SHP77 treated with DMSO at 0.1 percent for 48 hours (cell line): ENCODE results near the gene FBXW5.

ENCODE experiments used
- DNase-seq: peaks from one replicate; lab custom pipeline; 2025; lab: John Stamatoyannopoulos, UW

Gene FBXW5

DNA sequence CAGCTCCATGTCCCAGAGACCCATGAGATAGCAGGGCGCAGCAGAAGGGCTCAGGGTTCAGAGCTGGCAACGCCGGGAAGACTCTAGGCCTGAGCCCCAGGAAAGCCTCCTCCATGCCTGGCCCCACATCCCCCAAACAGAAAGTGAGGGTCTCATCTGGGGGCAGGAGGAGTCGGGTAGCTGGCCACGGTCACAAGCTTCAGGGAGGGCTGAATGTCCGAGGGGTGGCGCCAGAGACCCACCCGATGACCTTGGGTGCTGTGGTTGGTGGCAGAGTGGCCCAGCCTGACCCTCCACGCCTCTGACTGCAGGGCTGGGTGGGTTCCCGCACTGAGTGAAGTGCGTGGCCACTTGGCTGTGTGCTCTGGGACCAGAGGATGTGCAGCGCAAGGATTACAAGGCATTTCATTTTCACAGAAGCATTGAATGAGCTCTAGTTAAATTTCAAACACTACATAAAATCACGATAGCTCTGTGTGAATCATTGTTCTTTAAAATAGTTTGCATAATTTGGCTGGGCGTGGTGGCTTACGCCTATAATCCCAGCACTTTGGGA lies 3.5 kb upstream of the FBXW5 start:
- no peak for DNase-seq

DNA sequence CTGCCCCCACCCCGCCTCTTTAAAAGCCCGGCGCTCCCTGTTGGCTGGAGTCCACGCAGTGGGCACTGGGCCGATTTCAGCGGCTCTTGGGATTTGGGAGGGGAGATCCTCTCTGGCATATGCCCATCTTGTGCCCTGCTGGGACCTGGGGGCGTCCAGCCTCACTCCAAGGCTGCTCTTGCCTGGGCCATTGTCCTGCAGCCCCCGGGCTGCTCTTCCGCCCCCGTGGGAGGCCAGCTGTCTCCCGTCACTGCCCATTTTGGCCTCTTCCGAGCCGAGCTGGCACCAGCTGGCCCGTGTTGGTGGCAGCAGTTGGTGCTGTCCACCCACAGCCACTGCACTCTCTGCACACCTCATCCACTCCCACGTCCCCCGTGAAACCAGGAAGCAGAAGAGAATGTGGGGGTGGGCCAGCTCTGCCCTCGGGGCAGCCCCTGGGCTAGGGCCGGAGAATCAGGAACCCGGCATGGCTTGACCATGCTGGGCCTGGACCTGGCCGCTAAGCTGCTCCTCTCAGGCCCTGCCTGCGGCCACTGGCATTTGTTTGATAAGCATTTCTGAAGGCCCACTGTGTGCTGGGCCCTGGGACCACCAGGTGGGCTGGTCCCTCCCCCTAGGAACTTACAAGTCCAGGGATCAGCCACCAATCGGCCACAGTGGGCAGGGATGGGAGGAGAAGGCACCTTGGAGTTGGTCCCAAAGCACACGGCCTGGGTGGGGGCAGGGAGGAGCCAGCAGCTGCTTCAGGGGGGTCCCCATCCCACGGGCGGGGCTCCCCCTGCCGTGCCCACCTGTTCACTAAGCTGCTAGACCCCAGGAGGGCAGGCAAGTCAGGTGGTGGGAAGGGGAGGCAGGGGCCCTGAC lies 2.7 kb upstream of the FBXW5 start:
- DNase-seq = no peak

DNA sequence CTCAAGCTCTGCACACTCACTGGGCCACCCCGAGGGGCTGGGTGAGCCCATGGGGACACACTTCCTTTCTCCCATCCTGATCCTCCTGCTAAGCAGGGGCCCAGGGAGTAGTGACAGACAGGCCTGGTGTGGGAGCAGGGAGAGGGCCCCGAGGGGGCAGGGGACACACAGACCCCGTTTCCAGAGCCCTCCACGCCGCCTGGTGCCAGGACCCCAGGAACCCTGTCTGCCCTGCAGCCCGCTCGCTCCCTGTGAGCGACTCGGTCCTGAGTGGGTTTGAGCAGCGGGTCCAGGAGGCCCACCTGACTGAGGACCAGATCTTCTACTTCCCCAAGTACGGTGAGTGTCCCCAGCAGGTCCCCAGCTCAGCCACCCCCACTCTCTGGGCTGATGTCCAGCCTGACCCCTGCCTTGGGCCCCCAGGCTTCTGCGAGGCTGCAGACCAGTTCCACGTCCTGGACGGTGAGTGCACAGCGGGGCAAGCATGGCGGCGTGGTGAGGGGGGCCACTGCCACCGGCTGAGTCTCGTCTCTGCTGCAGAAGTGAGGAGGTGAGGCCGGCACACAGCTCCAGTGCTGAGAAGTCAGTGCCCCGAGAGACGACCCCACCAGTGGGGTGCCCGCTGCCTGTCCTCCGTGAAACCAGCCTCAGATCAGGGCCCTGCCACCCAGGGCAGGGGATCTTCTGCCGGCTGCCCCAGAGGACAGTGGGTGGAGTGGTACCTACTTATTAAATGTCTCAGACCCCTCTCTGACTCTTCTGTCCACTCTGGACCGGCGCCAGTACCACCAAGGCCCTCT lies 1.9 kb upstream of the FBXW5 start:
- DNase-seq = no peak

DNA sequence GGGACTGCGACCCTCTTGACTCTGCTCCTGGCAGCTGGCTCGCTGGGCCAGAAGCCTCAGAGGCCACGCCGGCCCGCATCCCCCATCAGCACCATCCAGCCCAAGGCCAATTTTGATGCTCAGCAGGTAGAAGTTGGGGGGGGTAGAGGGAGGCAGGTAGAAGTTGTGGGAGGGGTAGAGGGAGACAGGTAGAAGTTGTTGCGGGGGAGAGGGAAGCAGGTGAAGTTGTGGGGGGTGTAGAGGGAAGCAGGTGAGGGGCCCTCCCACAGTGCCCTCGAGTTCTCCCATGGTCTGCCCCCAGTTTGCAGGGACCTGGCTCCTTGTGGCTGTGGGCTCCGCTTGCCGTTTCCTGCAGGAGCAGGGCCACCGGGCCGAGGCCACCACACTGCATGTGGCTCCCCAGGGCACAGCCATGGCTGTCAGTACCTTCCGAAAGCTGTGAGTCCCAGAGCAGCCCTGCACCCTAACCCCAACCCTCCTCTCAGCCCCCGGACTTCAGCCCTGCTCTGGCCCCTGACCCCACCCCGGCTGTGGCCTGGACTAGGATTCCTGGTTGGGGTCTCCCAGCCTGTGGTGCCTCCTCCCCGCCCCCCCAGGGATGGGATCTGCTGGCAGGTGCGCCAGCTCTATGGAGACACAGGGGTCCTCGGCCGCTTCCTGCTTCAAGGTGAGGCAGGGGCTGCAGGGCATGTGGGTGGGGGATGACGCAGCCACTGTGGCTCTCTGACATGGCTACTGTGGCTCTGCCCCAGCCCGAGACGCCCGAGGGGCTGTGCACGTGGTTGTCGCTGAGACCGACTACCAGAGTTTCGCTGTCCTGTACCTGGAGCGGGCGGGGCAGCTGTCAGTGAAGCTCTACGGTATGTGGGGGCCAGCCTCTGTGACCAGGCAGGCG lies 1.0 kb upstream of the FBXW5 start:
- DNase-seq = no peak

DNA sequence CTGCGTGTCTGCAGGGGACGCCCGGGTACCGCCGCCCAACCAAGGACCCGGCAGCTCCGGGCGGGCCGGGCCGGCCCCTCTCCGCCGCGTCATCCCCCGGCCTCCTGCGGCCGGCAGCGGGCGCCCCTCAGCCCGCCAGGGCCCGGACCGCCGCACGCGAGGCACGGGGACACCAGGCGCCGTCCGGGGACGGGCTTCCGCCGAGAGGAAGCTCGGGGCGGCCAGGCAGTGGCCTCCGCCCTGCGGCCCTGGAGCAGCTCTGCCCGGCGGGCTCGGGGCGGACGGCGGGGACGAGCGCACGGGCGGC lies 373 bp downstream of the FBXW5 start:
- DNase-seq = no peak

DNA sequence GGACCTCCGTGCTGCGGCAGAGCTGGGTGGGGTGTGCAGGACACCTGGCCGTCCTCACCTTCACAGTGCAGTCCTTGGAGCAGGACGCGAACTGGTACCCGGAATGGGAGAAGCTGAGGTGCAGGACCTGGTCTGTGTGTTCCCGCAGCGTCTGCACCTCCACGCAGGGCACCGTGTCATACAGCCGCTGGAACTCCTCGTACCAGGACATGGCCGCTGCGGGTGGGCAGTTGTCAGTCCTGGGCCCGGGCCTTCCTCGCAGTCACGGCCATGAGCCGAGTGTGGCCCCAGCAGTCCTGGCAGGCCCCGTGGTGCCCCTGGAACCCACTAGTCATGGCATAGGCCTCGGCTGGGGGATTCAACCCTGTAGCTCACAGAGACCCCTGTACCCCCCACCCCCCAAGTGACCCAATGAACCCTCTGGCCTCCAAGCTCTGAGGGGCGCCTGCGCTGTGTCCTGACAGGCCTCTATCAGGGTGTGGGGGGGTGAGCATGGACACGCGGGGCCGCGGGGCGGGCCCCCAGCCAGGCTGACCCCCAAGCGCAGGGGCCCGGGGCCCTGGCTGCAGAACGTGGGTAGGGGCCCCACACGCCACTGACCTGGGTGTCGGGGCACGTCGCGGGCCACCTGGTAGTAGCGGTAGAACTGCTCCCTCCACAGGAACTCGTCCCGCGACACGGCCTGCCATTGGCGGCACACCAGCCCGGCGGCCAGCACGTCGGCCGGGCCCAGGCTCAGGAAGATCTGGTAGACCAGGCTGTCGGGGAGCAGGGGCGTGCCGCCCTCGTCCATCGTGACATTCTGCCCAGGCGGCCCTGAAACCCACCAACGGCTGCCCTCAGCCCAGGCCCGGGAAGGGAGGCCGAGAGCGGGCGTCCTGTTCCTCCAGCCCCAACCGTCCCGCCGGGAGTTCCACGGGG lies 987 bp downstream of the FBXW5 start:
- no peak for DNase-seq

DNA sequence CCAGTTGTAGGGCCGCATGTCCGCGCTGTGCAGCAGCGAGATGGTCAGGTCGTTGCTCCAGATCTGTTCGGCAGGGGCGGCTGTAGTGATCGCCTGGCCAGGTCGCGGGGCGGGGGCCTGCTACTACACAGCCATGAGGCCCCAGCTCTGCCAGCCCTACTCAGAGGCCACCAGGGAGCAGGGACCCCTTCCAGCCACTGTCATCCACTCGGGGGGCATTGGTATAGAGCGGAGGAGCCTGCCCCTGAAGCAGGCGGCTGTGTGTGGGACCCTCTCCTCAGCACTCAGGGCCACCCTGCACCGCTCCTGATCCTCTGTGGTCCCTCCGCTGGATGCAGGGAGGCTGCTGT lies 1.7 kb downstream of the FBXW5 start:
- no peak for DNase-seq

DNA sequence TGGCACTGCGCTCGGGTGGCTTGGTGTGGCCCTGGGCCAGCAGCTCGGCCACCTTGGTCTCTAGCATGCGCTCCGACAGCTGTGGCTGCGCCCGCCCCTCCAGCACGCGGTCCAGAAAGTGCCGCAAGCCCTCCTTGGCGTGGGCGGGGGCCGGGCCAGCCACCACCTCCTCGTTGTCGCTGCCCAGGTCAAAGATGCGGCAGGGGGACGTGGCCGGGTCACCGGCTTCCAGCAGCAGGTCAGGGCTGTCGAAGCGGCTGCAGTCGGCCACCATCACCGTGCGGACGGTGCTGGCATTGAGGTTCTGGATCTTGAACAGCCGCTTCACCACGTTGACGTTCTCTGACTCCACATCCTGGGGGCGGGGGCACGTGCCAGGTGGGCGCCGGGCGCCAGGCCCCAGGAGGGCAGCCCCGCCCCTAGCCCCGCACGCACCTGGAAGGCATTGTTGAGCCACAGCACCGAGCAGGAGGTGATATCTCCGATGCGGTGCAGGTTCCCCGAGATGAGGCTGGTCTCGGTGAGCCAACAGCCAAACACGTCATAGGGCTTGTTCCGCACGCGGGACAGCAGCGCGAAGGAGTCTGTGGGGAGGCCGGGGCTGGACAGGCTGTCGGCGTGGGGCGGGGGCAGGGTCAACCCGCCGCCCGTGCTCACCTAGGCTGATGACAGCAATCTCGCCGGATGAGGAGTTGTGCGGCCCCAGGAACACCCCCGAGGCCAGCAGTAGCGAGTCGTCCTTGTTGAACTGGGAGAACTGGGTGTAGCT lies 2.2 kb downstream of the FBXW5 start:
- DNase-seq = no peak

DNA sequence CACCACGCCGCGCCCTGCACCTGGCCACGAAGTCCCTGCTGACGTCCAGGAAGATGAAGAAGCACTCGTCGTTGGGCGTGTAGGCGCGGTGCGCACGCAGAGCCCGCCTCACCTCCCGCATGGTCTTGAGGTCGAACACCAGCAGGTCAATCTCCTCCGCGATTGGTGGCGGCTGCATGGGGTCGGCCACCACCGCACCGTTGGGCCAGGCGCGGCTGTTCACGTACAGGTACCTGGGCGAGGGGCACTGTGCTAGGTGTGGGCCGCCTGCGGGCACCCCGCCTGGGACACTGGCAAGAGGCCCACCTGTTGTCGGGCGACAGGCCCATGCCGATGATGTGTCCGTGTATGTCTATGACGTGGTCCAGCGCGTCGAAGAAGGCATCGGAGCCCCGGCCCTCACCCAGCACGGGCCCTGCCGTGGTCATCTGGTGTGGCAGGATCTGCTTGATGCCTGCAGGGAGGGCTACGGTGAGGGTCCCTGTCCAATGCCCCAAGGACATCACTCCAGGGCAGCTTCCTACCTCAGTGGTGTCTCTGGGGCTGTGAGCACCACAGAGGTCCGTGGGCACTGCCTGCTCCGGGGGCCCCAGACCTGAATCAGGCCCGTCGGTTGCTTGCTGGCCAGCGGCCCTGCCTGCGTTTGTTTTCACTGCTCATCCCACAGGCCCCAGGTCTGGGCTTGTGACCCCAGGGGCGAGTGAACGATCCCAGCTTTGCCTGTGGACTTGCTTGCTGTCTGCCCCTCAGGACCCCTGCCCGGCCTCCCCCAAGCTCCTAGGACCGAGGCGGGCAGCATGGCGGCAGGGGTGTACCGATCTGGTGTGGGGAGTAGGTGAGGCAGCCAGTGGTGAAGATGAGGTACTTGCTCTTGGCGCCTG lies 3.1 kb downstream of the FBXW5 start:
- no peak for DNase-seq

DNA sequence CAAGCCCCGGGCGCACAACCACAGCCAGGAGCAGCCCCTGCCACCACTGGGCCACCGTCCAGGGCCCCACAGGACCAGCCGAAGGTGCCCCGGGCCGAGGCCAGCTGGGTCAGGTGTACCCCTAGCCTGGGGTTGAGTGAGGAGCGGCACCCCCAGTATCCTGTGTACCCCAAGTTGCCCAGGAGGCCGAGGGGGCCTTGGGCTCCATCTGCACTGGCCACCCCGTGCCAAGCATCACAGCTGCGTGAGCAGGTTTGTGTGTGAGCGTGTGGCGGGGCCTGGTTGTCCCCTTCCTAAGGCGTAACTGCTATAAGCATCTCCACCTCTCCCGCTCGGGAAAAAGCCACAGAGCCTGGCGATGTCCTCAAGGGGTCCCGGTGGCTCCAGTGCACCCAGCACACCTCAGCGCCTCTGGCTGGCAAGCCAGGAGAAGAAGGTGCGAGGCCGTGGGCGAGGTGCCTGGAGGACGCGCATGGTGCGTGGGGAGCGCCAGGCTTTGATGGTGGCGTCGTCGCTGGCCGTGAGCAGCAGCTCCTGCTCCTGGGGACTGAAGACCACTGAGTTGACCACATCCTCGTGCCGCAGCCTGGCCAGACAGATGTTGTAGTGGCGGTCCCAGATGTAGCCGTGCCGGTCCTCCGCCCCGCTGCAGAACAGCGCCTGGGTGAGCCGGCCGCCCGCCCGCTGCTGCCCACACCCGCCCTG lies 3.9 kb downstream of the FBXW5 start:
- DNase-seq = no peak

DNA sequence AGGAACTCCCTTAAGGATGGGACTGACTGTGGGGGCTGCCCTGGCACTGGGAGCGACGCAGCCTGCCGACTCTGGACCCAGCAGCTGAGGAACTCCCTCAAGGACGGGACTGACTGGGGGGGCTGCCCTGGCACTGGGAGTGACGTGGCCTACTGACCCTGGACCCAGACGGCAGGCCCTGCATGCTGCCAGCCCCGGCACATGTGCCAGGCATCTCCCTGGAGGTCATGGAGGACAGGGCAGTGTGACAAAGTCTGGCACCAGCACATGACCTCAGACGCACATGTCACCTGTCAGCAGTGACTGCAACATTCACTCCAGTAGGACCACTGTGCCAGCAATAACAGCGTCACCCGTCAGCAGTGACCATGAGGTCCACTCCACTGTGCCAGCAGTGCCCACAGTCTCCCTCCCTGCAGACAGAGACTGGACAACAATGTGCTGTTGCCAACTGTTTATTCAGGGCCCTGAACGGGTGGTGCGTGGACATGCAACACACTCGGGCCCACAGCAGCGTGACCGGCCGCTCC lies 4.5 kb downstream of the FBXW5 start:
- no peak for DNase-seq

DNA sequence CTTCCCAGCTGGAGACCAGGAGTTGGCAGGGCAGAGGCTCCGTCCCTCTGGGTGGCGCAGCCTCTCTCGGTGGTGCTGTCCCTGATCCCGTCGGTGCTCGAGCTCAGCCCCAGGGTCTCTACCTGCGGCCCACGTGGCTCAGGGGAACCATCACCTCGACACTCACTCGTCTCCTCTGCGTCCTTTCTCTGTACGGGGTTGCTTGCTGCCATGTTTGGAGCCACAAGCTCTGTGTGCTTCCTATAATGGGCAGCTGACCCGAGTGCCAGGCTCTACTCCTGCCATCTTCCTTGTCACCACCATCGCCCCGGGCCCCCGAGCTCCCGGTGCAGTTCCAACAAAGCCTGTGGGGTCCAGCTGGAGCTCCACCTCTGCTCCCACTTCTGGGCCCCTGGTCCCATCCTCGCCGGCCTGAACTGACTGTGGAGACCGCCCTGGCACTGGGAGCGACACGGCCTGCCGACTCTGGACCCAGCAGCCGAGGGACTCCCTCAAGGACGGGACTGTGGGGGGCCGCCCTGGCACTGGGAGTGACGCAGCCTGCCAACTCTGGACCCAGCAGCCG lies 5.0 kb downstream of the FBXW5 start:
- DNase-seq = no peak

DNA sequence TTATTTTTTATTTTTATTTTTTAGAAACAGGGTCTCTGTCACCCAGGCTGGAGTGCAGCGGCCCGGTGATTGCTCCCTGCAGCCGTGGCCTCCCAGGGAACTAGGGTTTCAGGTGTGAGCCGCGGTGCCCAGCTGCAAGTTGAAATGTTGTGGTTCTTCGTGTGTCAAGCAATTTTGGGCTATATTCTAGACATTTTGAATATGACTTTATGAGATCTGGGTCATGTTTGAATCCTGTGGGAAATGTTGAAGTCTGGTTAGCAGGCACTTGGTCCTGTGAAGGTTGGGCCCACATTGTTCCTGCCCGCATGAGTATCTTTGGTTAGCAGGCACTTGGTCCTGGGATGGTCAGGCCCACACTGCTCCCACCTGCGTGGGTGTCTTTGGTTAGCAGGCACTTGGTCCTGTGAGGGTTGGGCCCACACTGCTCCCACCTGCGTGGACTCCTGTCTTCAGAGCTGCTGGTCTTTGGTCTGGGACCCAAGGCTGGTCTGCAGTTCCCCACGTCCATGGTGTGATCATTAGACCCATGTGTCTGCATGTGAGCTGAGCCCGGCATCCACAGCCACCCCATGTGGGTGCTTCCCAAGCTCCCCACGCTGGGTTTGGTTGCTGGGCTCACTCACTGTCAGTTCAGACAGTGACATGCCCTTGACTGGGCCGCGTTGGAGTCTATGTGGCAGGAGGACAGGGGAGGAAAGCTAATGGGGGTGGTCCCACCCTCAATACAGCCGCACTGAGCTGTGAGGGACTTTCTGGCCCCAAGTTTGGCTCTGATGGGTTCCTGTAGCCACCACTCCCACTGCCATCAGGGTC lies 7.1 kb downstream of the FBXW5 start:
- no peak for DNase-seq

DNA sequence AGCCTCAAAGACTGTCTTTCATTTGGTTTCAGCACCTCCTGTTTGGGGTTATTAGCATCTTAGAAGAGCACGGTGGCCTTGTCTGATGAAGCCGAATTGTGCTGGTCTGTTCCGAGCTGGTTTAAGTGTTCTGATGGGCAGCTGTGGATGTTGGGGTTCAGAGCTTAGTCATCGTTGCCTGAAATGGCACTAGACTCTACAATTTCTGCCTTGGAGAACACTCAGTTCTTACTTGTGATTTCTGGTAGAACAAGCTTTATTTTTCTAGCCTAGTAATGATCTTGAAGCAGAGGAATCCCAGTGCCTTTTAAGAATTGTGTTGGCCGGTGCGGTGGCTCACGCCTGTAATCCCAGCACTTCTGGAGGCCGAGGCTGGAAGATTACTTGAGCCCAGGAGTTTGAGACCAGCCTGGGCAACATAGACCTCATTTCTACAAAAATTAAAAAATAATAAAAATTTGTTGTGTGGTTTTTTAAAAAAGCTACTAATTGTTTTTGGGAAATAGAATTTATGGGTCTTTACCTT lies 7.8 kb downstream of the FBXW5 start:
- DNase-seq = no peak

DNA sequence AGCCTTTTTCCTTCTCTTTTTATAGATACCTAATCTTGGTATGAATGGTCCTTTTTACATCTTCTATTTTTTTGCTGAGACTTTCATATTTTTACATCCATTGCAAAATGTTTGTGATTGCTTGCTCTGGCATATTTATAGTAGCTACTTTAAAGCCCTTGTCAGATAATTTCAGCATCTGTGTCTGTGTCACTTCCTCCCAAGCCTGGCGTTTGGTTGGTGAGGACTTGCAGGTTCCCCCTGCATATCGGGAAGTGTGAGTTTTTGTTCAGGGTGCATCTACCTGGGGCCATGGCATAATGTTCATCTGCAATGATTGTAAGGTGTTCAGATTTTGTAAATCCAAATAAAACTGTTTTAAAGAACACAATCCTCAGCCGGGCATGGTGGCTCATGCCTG lies 8.9 kb downstream of the FBXW5 start:
- no peak for DNase-seq

DNA sequence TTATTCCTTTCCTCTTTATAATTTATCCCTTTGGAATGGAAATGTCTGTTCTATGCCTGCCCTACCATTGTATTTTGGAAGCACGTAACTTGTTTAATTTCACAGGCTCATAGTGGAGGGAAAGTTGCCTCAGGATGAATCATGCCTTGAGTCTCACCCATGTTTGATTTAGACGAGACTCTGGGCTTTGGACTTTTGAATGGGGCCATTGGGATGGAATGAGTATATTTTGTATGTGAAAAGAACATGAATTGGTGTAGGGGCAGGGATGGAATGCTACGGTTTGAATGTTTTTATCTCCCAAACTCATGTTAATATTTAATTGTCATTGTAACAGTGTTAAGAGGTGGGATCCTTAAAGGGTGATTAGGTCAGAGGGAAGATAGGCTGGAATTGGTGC lies 10.3 kb downstream of the FBXW5 start:
- DNase-seq = no peak

DNA sequence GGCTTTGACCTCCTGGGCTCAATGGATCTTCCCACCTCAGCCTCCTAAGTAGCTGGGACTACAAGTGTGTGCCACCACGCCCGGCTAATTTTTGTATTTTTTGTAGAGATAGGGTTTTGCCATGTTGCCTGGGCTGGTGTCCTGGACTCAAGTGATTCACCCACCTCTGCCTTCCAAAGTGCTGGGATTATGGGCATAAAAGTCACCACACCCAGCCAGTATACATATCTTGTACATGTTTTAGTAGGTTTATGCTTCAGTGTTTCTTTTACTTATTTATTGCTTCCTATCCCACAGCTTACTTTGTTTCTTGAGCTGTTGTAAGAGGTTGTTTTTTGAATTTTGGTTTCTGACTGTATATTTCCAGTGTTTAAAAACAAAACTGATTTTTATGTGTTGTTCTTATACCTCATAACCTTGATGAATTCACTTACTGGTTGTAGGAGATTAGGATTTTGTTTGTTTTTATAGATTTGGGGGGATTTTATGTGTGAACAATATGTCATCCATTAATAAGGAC lies 12.9 kb downstream of the FBXW5 start:
- DNase-seq = no peak
